NOMO-1 (cell line): Measurements from ENCODE around the gene HDAC2.
"Not testable (repeated sequence)": the region's sequence is repeated elsewhere in the genome, so short reads cannot be mapped to it uniquely, and the experiment has no call there.

Experiments
- DNase-seq, 2 experiments: peaks; one replicate each; lab custom pipeline; 2025; ENCODE audit not compliant: unreplicated experiment in 2 of 2; lab: John Stamatoyannopoulos, UW

Gene HDAC2

GRCh38 chr6:113920663-113921267, 50.2 kb downstream of the HDAC2 start:
- peak in 1 of 2 experiments; percentile 22 for DNase-seq

- DNase-seq, result not testable (repeated sequence)
These were observed 60.7 kb downstream of the HDAC2 start for GRCh38 chr6:113910285-113910684.

- peak; percentile 8 to 49 for DNase-seq
These were observed 61.6 kb downstream of the HDAC2 start for GRCh38 chr6:113909224-113909856.

- DNase-seq, result no peak
These were observed 62.1 kb downstream of the HDAC2 start for GRCh38 chr6:113908801-113909200.

- DNase-seq, result no peak
These were observed 63.7 kb downstream of the HDAC2 start for GRCh38 chr6:113907102-113907815.

GRCh38 chr6:113903666-113904330, 67.2 kb downstream of the HDAC2 start:
- no peak for DNase-seq

- no peak for DNase-seq
These were observed 69.5 kb downstream of the HDAC2 start for GRCh38 chr6:113901482-113901881.

- DNase-seq, result no peak
These were observed 76.0 kb downstream of the HDAC2 start for GRCh38 chr6:113894712-113895674.

- DNase-seq, result no peak
These were observed 77.1 kb downstream of the HDAC2 start for GRCh38 chr6:113893866-113894265.

GRCh38 chr6:113893451-113893850, 77.5 kb downstream of the HDAC2 start:
- no peak for DNase-seq

GRCh38 chr6:113888956-113889630, 81.9 kb downstream of the HDAC2 start:
- no peak for DNase-seq

GRCh38 chr6:113888493-113888892, 82.5 kb downstream of the HDAC2 start:
- no peak for DNase-seq

GRCh38 chr6:113886512-113886911, 84.4 kb downstream of the HDAC2 start:
- no peak for DNase-seq

- no peak for DNase-seq
These were observed 86.9 kb downstream of the HDAC2 start for GRCh38 chr6:113884011-113884410.
